UCSD-AML1 (cell line): ENCODE data around the gene NF2.
A peak's percentile ranks its signal among the peaks of the same experiment; 100 is the strongest.
"Not testable (repeated sequence)": the region's sequence is repeated elsewhere in the genome, so short reads cannot be mapped to it uniquely, and the experiment has no call there.

Experiments
- DNase-seq: peaks from one replicate; lab custom pipeline; 2025; ENCODE audit not compliant: unreplicated experiment; lab: John Stamatoyannopoulos, UW

Gene NF2

GRCh38 chr22:29596408-29596807 lies 7.0 kb upstream of the NF2 start:
- no peak for DNase-seq

- not testable (repeated sequence) for DNase-seq
These were observed 5.4 kb upstream of the NF2 start for GRCh38 chr22:29597871-29598683.

GRCh38 chr22:29598684-29599020 lies 4.8 kb upstream of the NF2 start:
- DNase-seq = no peak

DNA sequence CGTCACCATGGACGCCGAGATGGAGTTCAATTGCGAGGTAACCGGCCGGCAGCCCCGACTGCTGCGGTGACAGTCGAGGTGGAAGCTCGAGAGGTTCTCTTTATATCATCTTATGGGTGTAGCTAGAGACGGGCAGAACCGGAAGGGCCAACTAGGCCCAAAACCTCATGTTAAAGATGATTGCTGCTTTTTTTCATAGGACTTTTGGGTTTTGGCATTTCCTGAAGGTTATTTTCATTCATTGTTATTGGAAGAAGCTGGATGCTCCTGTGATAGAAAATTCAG lies 585 bp downstream of the NF2 start:
- DNase-seq = no peak

DNA sequence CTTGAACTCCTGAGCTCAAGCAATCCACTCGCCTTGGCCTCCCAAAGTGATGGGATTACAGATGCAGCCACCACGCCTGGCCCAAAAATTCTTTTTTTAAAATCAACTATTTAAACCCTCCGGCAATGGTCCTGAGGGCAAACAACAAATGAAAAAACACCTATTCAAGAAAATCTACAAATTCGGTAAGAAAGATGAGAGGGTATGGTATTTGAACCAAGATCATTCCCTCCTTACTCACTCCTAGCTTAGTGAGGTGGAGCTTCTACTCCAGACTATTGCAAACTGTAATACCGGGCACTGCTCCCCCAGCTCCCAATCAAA lies 2.1 kb downstream of the NF2 start:
- no peak for DNase-seq

DNA sequence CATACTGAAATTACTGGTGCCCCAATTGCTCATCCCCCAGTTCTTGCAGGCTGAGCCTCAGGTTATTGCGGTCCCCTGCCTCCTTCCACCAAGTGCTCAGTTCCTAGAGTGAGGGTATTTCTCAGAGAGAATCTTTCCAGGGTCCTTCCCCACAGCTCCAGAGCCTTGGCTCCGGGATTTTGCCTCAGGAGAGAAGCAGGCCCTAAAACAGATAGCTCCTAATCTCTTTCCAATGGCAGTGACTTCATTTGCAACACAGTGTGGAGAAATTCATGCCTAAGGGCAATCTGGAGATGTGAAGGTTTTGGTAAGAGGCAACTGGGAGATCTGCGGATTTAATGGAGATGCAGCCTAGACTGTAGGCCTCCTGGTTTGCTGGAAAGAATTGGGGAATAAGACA lies 2.9 kb downstream of the NF2 start:
- DNase-seq = no peak

DNA sequence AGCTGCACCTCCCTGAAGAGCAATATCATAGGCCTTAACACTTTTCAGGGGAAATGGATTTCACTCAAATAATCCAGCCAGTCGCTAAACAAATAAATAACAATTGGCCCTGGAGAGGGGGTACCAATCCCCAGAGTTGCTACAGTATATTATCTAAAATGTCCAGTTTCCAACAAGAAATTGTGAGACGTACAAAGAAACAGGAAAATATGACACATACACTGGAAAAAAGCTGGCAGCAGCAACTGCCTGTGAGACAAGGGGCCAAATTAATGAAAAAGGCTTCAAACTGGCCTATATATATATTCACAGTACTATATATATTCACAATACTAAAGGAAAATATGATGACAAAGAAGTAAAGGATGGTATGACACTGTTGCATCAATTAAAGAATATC lies 4.0 kb downstream of the NF2 start:
- no peak for DNase-seq

DNA sequence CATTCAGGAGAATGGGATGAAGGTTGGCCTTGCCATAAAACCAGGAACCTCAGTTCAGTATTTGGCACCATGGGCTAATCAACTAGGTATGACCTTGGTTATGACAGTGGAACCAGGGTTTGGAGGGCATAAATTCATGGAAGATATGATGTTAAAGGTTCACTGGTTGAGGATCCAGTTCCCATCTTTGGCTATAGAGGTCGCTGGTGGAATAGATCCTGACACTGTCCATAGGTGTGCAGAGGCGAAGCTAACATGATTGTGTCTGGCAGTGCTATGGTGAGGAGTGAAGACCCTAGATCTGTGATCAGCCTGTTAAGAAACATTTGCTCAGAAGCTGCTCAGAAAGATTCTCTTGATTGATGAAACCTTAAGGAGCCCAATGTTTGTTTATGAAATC lies 5.7 kb downstream of the NF2 start:
- no peak for DNase-seq

DNA sequence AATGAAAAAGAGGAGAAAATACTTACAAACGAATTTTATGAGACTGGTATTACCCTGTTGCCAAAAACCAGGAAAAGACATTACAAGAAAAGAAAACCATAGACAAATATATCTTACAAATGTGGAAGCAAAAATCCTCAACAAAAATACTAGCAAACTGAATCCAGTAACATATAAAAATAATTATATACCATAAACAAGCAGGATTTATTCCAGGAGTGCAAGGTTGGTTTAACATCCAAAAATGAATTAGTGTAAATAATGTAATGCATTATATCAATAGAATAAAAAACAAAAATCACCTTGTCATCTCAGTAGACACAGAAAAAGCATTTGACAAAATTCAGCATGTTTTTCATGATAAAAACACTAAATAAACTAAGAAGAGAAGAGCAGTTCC lies 7.3 kb downstream of the NF2 start:
- no peak for DNase-seq

DNA sequence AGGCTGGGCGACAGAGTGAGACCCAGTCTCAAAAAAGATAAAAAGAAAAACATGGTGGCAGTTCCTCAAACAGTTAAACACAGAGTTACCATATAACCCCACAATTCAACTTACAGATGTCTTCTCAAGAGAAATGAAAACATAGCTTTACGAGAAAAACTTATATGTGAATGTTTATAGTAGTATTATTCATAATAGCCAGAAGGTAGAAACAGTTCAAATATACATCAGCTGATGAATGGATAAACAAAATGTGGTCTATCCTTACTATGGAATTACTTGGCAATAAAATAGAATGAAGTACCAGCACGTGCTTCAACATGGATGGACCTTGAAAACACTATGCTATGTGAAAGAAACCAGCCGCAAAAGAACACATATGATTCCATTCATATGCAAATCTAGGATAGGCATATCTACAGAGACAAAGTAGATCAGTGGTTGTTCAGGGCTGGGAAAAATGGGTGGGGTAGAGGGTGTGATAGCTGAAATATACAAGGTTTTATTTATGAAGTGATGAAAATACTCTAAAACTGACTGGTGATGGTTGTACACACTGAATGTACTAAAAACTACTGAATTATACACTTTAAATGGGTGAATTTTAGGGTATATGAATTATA lies 12.4 kb downstream of the NF2 start:
- no peak for DNase-seq

- DNase-seq = no peak
These were observed 14.6 kb downstream of the NF2 start for GRCh38 chr22:29617922-29618629.

DNA sequence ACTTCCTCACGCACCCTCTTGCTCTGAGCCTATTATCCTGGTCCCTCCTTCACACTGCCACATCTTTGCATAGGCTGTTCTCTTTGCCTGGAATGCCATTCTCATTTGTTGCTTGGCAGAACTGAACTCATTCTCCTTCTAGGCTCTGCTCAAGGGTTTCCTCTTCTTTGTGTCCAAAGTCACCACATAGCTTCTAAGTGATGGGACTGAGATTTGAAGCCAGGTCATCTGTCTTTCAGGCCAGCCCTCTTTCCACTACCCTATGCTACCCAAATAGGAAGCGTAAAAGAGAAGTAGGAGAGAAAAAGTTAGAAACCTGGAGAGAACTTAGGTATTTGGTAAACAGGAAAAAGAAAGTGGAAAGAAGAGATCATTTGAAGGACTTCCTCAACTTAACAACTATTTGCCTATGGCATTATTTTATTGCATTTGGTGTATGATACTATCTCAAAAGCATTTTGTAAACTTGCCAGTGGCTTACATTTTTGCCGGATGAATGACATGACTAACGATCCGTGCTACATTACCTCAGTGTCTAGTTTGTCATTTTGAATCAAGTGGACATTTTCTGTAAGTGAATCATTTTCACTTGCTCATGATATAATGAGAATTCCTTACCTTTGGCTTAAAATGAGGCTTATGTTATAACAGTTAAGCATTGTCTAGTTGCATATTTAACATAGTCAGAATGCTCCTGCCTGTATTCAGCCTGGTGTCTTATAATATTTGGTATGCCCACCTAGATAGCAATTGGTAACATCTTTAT lies 18.5 kb downstream of the NF2 start:
- no peak for DNase-seq

DNA sequence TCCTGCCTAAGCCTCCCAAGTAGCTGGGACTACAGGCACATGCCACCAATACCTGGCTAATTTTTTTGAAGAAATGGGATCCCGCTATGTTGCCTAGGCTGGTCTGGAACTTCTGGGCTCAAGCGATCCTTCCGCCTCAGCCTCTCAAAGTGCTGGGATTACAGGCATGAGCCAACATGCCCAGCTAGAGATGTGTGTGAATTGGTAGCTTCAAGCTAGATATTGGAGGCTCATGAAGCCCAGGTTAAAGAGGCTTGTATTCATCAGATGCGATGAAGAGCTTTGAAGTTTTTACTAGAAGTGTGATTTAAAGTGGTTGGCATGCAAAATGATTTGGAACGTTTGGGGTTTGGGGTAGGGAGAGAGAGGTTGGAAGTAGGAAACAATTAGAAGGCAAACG lies 19.6 kb downstream of the NF2 start:
- DNase-seq = no peak

DNA sequence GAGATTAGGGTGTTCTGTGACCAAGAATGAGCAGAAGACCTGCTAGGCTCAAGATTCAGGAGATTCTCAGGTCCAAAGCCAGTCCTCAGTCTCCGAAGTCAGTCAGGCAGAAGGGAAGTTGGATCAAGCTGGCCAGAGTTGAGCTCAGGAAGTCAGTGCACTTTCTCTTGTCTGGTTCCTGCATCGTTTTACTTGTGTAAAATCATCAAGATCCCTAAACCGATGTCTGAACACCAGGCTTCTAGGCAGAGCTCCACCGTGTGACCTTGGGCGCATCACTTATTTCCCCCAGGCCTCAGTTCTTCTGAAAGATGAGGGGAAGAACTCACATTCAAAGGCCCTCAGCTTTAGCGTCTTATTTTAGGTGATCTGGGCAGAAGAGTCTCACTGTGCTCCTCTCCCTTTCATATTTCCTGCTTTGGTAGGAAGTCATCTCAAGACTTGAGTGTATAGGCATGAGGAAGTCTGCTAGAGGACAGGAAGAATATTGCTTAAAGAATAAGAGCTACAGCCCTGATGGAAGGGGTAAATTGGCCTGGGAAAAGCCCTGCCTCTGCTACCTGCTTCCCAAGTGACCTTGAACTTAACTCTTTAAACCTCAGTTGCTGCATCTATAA lies 20.2 kb downstream of the NF2 start:
- peak; percentile 36 for DNase-seq

DNA sequence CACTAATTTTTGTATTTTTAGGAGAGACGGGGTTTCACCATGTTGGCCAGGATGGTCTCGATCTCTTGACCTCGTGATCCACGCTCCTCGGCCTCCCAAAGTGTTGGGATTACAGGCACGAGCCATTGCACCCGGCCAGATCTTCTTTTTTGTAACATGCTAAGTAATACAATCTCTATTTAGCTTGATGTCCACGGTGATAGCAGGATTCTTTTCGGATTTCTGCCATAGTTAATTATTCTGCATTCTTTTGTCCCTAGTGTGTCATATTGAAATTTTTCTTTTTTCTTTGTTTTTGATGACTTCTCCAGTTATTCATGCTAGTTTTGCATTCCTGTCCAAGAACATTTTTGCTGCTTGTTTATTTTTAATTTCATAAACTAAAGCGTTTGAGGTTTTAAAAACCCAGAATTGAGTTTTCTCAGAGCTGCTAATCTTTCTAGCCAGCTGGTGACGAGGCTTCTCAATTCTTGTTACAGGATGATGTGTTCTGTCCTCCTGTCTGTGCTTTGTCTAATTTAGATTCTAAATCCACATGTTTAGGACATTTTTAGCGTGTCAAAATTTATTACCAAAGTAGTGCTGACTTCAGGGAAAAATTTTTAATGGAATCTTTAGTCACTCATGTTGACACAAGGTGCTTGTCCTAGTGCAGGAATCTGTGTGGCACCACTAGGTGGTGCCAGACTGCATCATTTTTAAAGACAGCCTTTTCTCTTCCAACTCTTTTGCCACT lies 21.8 kb downstream of the NF2 start:
- peak; percentile 19 for DNase-seq

- DNase-seq = no peak
These were observed 23.2 kb downstream of the NF2 start for GRCh38 chr22:29626497-29627195.

GRCh38 chr22:29627196-29627535 lies 23.7 kb downstream of the NF2 start:
- no peak for DNase-seq

DNA sequence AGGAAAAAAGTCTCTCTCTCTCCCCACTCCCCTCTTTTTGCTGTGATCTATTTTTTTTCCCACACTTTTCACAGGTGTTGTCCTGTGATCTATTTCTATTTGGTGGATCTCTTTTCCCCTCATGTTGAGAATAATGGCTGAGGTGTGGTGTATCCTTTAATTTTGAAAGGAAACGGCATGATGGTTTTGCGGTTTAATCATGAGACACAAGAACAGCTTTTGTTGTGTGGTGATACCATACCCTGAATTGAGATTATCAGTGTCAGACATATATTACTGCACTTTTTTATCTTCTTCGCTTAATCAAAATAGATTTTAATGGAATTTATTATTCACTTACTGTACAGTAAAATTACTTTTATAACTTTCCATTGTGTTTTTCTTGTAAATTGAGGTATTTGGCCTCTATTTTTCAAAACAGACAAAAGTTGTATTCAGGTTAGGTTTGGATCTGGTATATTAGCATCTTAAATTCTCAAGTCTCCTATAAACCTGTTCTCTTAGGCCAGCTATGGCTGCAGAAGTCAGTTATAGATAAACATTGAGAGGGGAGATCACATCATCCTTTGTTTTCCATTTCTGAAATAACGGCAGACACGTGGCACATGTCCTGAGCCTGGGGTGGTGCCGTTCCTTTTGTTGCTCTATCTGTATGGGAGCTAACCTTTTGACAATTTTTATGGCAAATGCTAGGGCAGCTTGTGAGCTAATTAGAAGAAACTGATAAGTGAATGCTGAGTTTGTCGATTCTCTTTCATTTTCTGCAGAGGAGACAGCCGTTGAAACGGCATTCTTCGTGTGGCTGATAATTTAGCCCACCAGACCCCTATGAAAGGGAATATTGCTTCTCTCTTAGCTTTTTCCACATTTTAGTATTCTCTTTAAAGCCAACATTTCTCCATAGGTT lies 25.8 kb downstream of the NF2 start:
- no peak for DNase-seq

DNA sequence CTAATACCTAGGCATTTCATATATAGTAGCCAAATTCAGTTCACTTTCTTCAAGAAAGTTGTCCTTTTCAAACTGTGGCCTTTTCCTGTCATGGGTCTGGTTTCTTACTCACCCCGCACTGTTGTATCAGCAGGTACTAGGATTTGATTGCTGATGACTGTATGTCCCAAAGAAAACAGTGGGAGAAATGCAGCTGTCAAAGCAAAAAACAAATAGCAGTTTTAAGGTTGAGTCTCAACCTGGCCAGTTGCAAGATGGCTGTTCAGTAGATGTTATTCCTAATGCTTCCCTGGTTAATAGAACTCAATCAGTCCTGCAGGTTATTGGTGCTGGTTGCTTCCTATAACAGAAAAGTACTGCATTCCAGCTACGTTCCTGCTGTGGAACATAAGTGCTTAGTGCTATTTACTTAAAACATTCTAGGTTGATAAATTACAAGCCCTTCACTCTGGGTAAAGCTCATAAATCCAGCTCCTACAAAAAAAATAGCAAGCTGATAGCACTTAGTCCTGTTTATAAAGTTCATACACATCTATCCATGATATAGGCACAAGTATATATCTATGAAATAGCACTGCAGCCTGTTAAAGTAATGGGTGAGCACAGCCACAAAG lies 26.6 kb downstream of the NF2 start:
- no peak for DNase-seq
